KMS-11 (cell line): ENCODE measurements around the gene GARIN5B.

Experiments
- H2AFZ ChIP-seq: fragments of 200-600 bp; sonication (generic); 2 replicates; pipeline ENCODE4 v1.6.1; 2016; ENCODE audit warnings: antibody characterized with exemption, mixed run types, low read depth
- H3K27ac ChIP-seq: fragments of 200-600 bp; sonication (generic); 2 replicates; pipeline ENCODE4 v1.6.1; 2016; ENCODE audit warnings: mild to moderate bottlenecking, mixed run types
- H3K27me3 ChIP-seq: fragments of 200-600 bp; sonication (generic); 2 replicates; pipeline ENCODE4 v1.6.1; 2017; ENCODE audit warnings: mild to moderate bottlenecking, low read depth, mixed run types, moderate library complexity; ENCODE audit not compliant: insufficient read depth
- H3K36me3 ChIP-seq: fragments of 200-600 bp; sonication (generic); 2 replicates; pipeline ENCODE4 v1.6.1; 2017; ENCODE audit warnings: mild to moderate bottlenecking, mixed run types; ENCODE audit not compliant: insufficient read depth
- H3K4me1 ChIP-seq: fragments of 200-600 bp; sonication (generic); 2 replicates; pipeline ENCODE4 v1.6.1; 2016; ENCODE audit warnings: mild to moderate bottlenecking, low read depth, mixed run types; ENCODE audit not compliant: poor library complexity, severe bottlenecking
- H3K4me2 ChIP-seq: fragments of 200-600 bp; sonication (generic); 2 replicates; pipeline ENCODE4 v1.7.0; 2016; ENCODE audit warnings: mild to moderate bottlenecking, mixed run types
- H3K4me3 ChIP-seq: fragments of 200-600 bp; sonication (generic); IDR thresholded peaks from 2 replicates; pipeline ENCODE4 v1.6.1; 2017; ENCODE audit warnings: low read depth, low read length, mixed read lengths; ENCODE audit not compliant: insufficient read depth
- H3K79me2 ChIP-seq: fragments of 200-600 bp; sonication (generic); 2 replicates; pipeline ENCODE4 v1.6.1; 2016; ENCODE audit warnings: low read depth, mixed run types; ENCODE audit not compliant: insufficient read depth
- H3K9ac ChIP-seq: fragments of 200-600 bp; sonication (generic); 2 replicates; pipeline ENCODE4 v1.6.1; 2016; ENCODE audit warnings: mild to moderate bottlenecking, mixed run types
- H4K20me1 ChIP-seq: fragments of 200-600 bp; sonication (generic); 2 replicates; pipeline ENCODE4 v1.6.1; 2016; ENCODE audit warnings: mild to moderate bottlenecking, mixed run types; ENCODE audit not compliant: insufficient read depth
- CTCF ChIP-seq: fragments of 200-600 bp; sonication (generic); conservative IDR thresholded peaks from 2 replicates; pipeline ENCODE4 v1.6.1; 2017; ENCODE audit warnings: low read depth, mild to moderate bottlenecking, antibody characterized with exemption, low read length, moderate library complexity, mixed read lengths

The GARIN5B gene

DNA sequence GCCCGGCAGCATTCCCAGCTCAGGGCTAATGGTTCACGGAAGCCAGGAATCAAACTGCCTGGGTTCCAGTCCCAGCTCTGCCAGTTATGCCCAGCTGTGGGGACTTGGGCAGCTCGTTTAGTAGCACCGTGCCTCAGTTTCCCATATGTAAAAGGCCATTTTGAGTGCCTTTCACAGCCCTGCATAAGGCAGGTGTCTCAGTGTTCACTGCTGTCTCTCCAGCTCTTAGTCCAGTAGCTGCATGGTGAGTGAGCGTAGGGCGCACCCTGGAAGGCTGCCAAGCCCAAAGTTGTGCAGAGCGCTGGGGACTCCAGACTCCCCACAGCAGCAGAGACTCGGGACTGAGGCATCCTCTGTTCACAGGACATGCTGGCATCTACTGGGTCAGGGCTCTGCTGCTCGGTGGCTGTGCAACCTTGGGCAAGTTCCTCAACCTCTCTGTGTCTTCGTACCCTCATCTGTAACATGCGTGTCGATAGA, 28.2 kb upstream of the GARIN5B start:
- Histone ChIP-seq H3K4me1 (peaks cover 20% of the 10 kb centered on the region), H3K36me3 (peaks cover 18% of the 10 kb centered on the region; the same call in 1 of the 2 replicates), H3K4me2 (no peak overlapping the region), H3K4me3 (no peak overlapping the region), H3K9ac (no peak overlapping the region), H2AFZ (no peak overlapping the region), H3K27ac (no peak overlapping the region), H4K20me1 (peaks cover 34% of the 10 kb centered on the region), H3K79me2 (peaks cover 27% of the 10 kb centered on the region), H3K27me3 (no peaks in the 10 kb centered on the region)
- TF ChIP-seq CTCF, result no peak

- no peak overlapping the region for H3K9ac ChIP-seq
- no peak overlapping the region for H3K27ac ChIP-seq
- no peak for TF ChIP-seq CTCF
- H3K4me2 ChIP-seq, result no peak overlapping the region
- H3K4me3 ChIP-seq, result no peak overlapping the region
- H3K4me1 ChIP-seq, result peaks cover 20% of the 10 kb centered on the region
- H3K79me2 ChIP-seq, result peaks cover 31% of the 10 kb centered on the region
- H2AFZ ChIP-seq, result no peak overlapping the region
- no peaks in the 10 kb centered on the region for H3K27me3 ChIP-seq
- H4K20me1 ChIP-seq, result peaks cover 34% of the 10 kb centered on the region
- H3K36me3 ChIP-seq, result peaks cover 18% of the 10 kb centered on the region; the same call in 1 of the 2 replicates
These were observed 27.4 kb upstream of the GARIN5B start for GRCh38 chr19:55390461-55390880.

- Histone ChIP-seq H3K27ac (no peak overlapping the region), H3K36me3 (peaks cover 18% of the 10 kb centered on the region; the same call in 1 of the 2 replicates), H3K79me2 (peaks cover 31% of the 10 kb centered on the region), H2AFZ (no peak overlapping the region), H4K20me1 (peaks cover 34% of the 10 kb centered on the region), H3K4me2 (no peak overlapping the region), H3K9ac (no peak overlapping the region), H3K4me3 (no peak overlapping the region), H3K27me3 (no peaks in the 10 kb centered on the region), H3K4me1 (peaks cover 23% of the 10 kb centered on the region)
- no peak for TF ChIP-seq CTCF
These were observed 26.6 kb upstream of the GARIN5B start for GRCh38 chr19:55389386-55390317.

GRCh38 chr19:55387736-55388497, 24.9 kb upstream of the GARIN5B start:
- TF ChIP-seq CTCF, result no peak
- H4K20me1 ChIP-seq, result peaks cover 34% of the 10 kb centered on the region
- H2AFZ ChIP-seq, result no peak overlapping the region
- peaks cover 34% of the 10 kb centered on the region for H3K79me2 ChIP-seq
- peak overlapping the region; percentile 94 for H3K4me2 ChIP-seq
- H3K9ac ChIP-seq, result no peak overlapping the region
- no peak overlapping the region for H3K4me3 ChIP-seq
- peaks cover 29% of the 10 kb centered on the region for H3K4me1 ChIP-seq
- H3K27me3 ChIP-seq, result no peaks in the 10 kb centered on the region
- H3K36me3 ChIP-seq, result peaks cover 18% of the 10 kb centered on the region; the same call in 1 of the 2 replicates
- H3K27ac ChIP-seq, result no peak overlapping the region
